ENCODE measurements around the gene GAB2.

GAB2 gene

DNA sequence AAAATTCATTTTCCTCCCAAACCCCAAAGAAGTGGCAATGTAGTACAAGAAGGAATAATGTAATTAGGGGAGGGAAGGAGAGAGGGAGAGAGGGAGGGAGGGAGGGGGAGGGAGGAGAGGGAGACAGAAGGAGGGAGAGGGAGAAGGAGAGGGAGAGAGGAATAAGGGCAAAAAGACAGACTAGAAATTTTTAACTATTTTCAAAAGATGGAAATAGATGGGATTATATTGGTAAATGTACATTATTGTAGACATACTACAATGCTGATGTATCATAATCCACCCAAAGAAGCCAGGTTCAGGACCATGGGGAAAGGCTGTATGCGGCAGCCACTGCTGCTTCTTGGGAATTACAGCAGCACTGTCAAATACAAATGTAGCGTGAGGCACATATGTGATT, 74.3 kb downstream of the GAB2 start:
- TF ChIP-seq, protein P1, sequence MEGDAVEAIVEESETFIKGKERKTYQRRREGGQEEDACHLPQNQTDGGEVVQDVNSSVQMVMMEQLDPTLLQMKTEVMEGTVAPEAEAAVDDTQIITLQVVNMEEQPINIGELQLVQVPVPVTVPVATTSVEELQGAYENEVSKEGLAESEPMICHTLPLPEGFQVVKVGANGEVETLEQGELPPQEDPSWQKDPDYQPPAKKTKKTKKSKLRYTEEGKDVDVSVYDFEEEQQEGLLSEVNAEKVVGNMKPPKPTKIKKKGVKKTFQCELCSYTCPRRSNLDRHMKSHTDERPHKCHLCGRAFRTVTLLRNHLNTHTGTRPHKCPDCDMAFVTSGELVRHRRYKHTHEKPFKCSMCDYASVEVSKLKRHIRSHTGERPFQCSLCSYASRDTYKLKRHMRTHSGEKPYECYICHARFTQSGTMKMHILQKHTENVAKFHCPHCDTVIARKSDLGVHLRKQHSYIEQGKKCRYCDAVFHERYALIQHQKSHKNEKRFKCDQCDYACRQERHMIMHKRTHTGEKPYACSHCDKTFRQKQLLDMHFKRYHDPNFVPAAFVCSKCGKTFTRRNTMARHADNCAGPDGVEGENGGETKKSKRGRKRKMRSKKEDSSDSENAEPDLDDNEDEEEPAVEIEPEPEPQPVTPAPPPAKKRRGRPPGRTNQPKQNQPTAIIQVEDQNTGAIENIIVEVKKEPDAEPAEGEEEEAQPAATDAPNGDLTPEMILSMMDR (IDR thresholded peaks at IDR 0.05), result no peak
- H3K4me3 ChIP-seq (ENCODE audit: low read depth, low read length), result no peak overlapping the region
- no peaks in the 10 kb centered on the region for H3K9me3 ChIP-seq (ENCODE audit: control insufficient read depth, low read length)
- H3K9ac ChIP-seq, result no peak overlapping the region
- H3K79me2 ChIP-seq, result peaks cover 5% of the 10 kb centered on the region
- no peak overlapping the region for H3K27ac ChIP-seq
- no peaks in the 10 kb centered on the region for H3K27me3 ChIP-seq (ENCODE audit: control insufficient read depth, insufficient read depth, low read length)
- peaks cover 4% of the 10 kb centered on the region for H3K4me1 ChIP-seq
- no peak overlapping the region for H2AFZ ChIP-seq
- H3K36me3 ChIP-seq (ENCODE audit: control insufficient read depth, insufficient read depth, low read length), result no peaks in the 10 kb centered on the region
- no peak overlapping the region for H3K4me2 ChIP-seq (ENCODE audit: low read length)

DNA sequence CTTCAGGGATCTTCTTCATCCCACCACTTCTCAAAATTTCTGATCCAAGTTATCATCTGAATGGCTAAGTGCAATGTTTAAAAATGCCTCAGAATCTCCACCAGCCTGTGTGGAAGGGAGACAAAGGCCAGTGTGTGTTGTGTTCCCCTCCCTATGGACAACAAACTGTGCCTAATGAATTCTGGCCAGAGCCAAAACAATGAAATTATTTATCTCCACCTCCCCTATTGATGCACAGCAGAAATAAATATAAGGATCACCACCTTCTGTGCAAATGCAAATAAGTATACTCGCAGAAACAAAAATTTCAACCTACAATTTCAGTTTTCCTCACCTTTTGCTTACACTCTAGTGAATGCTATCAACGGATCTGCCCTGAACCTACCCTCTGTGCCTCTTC, 75.8 kb downstream of the GAB2 start:
- no peak overlapping the region for H3K9ac ChIP-seq
- no peak overlapping the region for H3K27ac ChIP-seq
- H3K4me1 ChIP-seq, result peaks cover 4% of the 10 kb centered on the region
- H3K79me2 ChIP-seq, result peaks cover 3% of the 10 kb centered on the region
- no peak overlapping the region for H3K4me3 ChIP-seq (ENCODE audit: low read depth, low read length)
- no peaks in the 10 kb centered on the region for H3K9me3 ChIP-seq (ENCODE audit: control insufficient read depth, low read length)
- H3K36me3 ChIP-seq (ENCODE audit: control insufficient read depth, insufficient read depth, low read length), result no peaks in the 10 kb centered on the region
- H3K27me3 ChIP-seq (ENCODE audit: control insufficient read depth, insufficient read depth, low read length), result no peaks in the 10 kb centered on the region
- TF ChIP-seq, protein P1 (IDR thresholded peaks at IDR 0.05), result no peak
- no peak overlapping the region for H3K4me2 ChIP-seq (ENCODE audit: low read length)
- H2AFZ ChIP-seq, result no peak overlapping the region

DNA sequence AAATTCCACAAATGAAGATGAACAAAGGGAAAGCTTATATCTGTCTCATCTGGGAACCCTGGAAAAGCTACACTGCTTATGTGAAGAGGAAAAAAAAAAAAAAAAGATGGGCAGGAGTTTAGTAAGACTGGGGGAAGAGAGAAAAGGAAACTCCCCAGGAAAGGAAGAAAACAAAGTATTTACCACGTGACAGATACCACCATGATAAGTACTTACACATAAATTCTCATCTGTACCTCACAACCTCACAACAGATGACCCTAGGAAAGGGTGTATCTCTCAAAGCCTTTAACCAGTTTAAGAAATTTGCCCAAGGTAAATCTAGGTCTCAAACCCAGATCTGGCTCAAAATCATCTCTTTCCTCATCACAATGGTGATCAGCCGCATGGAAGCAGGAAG, 77.1 kb downstream of the GAB2 start:
- Histone ChIP-seq H3K4me2 (ENCODE audit: low read length) (no peak overlapping the region), H3K36me3 (ENCODE audit: control insufficient read depth, insufficient read depth, low read length) (no peaks in the 10 kb centered on the region), H3K27ac (no peak overlapping the region), H3K79me2 (peaks cover 3% of the 10 kb centered on the region), H2AFZ (no peak overlapping the region), H3K9ac (no peak overlapping the region), H3K4me1 (peaks cover 4% of the 10 kb centered on the region), H3K4me3 (ENCODE audit: low read depth, low read length) (no peak overlapping the region), H3K9me3 (ENCODE audit: control insufficient read depth, low read length) (no peaks in the 10 kb centered on the region), H3K27me3 (ENCODE audit: control insufficient read depth, insufficient read depth, low read length) (no peaks in the 10 kb centered on the region)
- TF ChIP-seq, protein P1 (IDR thresholded peaks at IDR 0.05), result no peak

DNA sequence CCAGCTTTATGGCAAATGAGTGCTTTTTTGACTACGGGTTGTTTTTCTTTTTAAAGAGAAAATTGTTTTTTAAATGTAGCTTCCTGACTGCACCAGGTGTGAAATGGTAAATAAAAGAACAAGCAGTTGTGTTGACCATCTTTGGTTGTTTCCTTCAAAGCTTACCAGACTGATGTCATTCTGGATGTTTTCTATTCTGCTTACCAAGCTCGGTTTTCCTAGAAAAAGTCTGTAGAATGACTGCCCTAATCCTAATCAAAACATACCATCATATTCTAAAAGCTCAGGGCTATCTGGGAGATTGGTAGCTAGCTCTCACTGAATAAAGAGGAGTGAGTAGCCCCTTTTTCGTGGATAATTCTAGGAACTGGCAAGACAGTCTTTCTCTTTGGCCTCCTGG, 77.7 kb downstream of the GAB2 start:
- H3K4me2 ChIP-seq (ENCODE audit: low read length), result no peak overlapping the region
- no peak overlapping the region for H3K4me3 ChIP-seq (ENCODE audit: low read depth, low read length)
- no peaks in the 10 kb centered on the region for H3K9me3 ChIP-seq (ENCODE audit: control insufficient read depth, low read length)
- no peaks in the 10 kb centered on the region for H3K36me3 ChIP-seq (ENCODE audit: control insufficient read depth, insufficient read depth, low read length)
- no peak overlapping the region for H3K27ac ChIP-seq
- TF ChIP-seq, protein P1 (IDR thresholded peaks at IDR 0.05), result no peak
- no peak overlapping the region for H3K9ac ChIP-seq
- peaks cover 4% of the 10 kb centered on the region for H3K4me1 ChIP-seq
- no peaks in the 10 kb centered on the region for H3K27me3 ChIP-seq (ENCODE audit: control insufficient read depth, insufficient read depth, low read length)
- H3K79me2 ChIP-seq, result peaks cover 3% of the 10 kb centered on the region
- no peak overlapping the region for H2AFZ ChIP-seq

DNA sequence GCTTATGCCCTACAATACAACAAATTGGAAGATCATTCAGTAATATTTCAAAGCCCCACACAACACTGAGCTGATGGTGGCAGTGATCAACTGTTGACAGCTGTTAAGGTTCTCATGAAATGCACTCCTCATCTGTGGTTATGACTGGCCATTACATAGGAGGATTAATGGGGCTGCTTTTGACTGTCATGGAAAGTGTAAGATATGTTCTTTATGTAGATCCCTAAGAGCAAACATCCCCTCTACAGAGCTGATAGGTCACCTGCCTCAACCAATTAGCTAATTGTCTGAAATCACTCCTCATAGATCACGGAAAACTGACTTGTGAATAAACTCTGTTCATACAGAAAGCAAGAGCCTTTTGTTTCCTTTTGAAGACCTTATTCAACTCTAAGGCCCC, 78.1 kb downstream of the GAB2 start:
- Histone ChIP-seq H3K9me3 (ENCODE audit: control insufficient read depth, low read length) (no peaks in the 10 kb centered on the region), H3K79me2 (peaks cover 3% of the 10 kb centered on the region), H2AFZ (no peak overlapping the region), H3K27ac (no peak overlapping the region), H3K9ac (no peak overlapping the region), H3K27me3 (ENCODE audit: control insufficient read depth, insufficient read depth, low read length) (no peaks in the 10 kb centered on the region), H3K4me2 (ENCODE audit: low read length) (no peak overlapping the region), H3K4me3 (ENCODE audit: low read depth, low read length) (no peak overlapping the region), H3K36me3 (ENCODE audit: control insufficient read depth, insufficient read depth, low read length) (no peaks in the 10 kb centered on the region), H3K4me1 (peaks cover 4% of the 10 kb centered on the region)
- TF ChIP-seq, protein P1 (IDR thresholded peaks at IDR 0.05), result no peak
